DLD1 (cell line): ENCODE data around the gene SFXN4.
"Not testable (repeated sequence)": the region's sequence is repeated elsewhere in the genome, so short reads cannot be mapped to it uniquely, and the experiment has no call there.

ENCODE experiments used
- in situ Hi-C: cut with HindIII; loops from 2 replicates; pipeline ENCODE4 v1.10.0; 2017; ENCODE audit warnings: low sequenced_read_pairs

Gene SFXN4

DNA sequence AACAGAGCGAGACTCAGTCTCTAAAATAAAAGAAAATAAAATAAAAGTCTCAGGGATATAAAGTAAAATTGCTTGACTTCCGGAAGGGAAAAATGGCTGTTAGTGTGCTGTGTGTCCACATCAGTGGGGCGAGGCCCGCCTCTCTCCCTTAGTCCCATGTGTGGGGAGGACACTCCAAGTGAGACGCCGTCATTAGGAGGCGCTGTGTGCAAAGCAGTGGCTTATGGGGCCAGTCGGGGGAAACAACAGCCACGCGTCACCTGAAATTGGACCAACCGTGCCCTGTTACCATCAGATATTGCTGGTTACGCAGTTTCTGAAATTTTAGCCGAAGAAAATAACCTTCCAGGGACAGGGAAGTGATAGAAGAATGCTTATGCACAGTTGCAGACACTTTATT is 15.8 kb downstream of the SFXN4 start:
- in situ Hi-C loops: no loop called here

DNA sequence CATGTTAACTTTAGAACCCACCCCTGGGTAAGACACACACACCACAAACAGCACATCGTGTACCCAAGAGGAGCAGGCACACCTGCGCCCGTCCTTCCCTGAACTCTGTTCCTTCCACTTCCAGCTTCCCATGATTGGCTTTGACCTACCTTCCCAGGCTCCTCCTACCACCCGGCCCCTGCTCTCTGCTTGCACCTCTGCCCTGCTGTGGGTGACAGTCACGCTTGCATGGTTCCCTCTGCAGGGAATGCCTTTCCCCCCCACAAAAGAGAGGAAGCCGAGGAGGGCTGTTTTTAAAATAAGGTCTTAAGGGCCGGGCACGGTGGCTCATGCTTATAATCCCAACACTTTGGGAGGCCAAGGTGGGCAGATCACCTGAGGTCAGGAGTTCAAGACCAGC is 16.4 kb downstream of the SFXN4 start:
- in situ Hi-C loops: no loop called here

DNA sequence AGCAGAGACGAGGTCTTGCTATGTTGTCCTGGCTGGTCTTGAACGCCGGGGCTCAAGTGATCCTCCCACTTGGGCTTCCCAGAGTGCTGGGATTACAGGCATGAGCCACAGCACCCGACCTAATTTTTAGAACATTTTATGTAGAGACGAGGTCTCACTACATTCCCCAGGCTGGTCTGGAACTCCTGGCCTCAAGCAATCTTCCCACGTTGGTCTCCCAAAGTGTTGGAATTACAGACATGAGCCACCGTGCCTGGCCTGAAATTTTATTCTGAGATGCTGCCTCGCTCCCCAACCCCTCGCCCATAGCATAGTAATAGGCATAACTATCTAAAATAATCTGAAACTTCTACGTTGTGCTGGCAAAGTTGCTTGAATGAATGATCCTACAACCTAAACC is 21.9 kb downstream of the SFXN4 start:
- in situ Hi-C loops: no loop called here

DNA sequence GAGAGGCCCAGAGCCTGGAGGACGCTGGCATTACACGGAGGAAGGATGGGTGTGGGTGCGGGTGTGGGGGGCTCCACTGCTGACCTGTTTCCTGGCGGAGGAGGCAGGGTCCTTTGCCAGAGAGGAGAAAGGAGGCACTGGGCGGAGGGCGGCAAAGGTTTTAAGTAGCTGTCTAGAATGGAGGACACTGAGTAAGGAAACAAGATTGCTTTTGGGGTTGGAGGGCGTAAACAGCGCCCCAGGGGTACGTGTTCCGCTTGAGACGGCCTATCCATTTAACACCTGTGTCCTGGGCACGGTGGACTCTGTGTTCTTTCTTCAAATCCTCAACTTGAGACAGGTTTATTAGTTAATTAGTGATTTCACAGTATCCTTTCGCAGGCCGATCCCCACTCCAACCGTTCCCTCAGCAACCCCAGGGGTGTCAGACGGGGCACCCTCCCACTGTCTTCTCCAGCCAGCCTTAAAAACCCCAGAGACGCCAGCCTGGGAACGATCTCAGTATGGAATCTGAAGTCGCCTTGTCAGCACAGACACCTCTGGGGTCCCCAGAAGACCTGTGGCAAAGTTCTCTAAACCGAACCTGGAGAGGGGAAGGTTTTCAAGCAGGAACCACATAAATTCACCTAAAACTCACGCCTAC is 24.8 kb downstream of the SFXN4 start:
- in situ Hi-C loops: no loop called here

DNA sequence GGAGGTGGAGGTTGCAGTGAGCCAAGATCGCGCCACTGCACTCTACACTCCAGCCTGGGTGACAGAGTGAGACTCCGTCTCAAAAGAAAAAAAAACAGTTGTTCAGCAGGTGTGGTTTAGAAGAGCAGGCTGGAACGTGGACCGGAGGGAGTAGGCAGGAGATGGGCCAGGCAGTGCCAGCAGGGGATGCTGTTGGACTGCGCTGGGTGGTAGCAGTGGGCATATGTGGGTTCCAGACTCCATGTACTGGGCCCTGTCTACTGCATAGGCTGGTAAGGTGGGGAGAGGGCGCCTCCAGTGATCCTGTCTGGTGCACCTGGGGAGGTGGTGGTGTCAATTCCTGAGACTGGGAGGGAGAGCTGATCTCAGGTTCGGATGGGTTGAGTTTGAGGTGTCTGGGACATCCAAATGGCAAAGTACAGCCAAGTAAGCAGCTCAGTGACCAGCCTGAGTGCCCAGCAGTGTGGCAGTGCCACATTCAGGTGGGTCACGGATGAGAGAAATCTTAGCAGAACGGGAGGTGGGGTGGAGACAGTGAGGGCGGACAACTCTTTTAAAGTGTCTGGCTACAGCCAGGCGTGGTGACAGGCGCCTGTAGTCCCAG is 25.9 kb downstream of the SFXN4 start:
- in situ Hi-C loops: no loop called here

DNA sequence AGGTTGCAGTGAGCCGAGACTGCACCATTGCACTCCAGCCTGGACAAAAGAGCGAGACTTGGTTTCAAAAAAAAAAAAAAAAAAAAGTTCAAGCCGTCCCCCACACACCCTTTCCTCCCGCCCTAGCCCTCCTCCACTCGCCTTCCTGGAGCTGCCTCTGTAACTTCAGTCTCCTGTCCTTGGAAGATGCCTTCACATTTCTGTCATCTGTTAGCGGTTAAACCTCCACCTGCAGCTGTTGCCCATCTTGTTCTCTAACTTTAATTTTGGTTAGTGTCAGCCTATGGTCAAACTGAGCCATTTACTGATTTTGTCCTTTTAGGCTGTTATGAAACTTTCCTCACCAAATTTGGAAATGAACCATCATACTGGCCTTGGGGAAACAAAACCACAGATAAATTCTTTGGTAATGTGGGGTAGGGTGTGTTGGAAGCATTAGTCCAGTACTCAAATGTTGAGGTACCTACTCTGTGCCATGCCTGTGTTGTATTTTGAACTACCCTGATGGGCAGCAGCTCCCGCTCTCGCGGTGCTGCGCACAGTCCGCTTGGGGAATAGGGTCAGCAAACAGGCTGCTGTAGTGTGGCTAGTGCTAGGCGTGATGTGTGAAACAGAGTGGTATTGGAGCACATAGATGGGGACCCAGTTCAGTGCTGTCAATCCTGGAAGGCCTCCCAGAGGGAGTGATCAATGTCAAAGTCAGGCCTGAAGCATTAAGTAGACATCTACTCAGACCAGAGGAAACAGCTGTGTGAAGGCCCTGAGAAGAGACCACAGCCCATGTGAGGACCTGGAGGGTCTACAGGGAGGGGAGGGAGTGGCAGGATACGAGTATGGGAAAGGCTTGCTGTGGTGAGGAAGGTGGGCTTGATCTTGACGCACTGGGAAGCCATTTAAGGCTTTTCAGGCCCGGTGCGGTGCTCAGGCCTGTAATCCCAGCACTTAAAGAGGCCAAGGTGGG is 26.9 kb downstream of the SFXN4 start:
- in situ Hi-C loops: no loop called here

DNA sequence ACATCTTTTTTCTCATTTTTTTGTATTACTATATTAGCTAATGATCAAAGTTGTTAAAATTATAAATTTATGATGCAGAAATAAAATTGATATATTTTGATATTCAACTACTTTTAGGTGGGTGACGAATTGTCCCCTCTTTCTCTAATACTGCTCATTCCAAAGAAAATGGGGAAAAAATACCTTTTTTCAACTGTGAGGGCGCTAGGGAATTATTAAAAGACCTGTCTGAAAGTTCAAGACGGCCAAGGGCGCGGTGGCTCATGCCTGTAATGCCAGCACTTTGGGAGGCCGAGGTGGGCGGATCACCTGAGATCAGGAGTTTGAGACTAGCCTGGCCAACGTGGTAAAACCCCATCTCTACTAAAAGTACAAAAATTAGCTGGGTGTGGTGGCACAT is 27.6 kb downstream of the SFXN4 start:
- in situ Hi-C loops: not testable (repeated sequence)

DNA sequence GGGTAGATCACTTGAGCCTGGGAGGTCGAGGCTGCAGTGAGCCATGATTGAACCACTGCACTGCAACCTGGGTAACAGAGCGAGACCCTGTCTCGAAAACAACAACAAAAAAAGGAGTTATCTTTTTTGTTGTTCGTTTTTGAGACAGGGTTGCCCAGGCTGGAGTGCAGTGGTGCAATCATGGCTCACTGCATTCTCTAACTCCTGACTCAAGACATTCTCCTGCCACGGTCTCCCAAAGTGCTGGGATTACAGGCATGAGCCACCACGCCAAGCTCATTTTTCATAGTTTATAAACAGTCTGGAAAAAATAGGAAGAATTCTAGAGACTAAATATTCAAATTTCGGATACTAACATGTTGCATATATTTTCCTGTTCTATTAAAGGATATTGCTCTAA is 29.4 kb downstream of the SFXN4 start:
- in situ Hi-C loops: no loop called here

DNA sequence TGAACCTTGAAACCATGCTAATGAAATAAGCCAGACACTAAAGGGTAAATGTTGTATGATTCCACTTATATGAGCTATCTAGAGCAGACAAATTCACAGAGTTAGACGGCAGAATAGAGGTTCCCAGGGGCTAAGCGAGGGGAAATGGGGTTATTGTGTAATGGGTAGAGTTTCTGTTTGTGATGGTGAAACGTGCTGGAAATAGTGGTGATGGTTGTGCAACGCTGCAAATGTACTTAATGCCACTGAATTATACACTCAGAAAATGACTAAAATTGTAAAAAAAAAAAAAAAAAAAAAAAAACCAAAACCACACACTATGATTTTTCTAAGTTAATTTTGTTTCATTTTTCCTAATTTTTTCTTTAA is 30.0 kb downstream of the SFXN4 start:
- in situ Hi-C loops: no loop called here

DNA sequence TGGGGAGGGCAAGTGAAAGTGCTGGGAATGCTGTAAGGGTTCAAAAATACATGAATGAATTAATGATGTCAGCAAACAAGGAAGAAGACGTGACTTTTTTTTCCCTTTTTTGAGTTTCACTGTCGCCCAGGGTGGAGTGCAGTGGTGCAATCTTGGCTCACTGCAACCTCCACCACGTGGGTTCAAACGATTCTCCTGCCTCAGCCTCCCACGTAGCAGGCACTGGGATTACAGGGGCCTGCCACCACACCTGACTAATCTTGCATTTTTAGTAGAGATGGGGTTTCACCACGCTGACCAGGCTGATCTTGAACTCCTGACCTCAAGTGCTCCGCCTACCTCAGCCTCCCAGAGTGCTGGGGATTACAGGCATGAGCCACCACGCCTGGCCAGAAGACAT is 31.6 kb downstream of the SFXN4 start:
- in situ Hi-C loops: no loop called here

DNA sequence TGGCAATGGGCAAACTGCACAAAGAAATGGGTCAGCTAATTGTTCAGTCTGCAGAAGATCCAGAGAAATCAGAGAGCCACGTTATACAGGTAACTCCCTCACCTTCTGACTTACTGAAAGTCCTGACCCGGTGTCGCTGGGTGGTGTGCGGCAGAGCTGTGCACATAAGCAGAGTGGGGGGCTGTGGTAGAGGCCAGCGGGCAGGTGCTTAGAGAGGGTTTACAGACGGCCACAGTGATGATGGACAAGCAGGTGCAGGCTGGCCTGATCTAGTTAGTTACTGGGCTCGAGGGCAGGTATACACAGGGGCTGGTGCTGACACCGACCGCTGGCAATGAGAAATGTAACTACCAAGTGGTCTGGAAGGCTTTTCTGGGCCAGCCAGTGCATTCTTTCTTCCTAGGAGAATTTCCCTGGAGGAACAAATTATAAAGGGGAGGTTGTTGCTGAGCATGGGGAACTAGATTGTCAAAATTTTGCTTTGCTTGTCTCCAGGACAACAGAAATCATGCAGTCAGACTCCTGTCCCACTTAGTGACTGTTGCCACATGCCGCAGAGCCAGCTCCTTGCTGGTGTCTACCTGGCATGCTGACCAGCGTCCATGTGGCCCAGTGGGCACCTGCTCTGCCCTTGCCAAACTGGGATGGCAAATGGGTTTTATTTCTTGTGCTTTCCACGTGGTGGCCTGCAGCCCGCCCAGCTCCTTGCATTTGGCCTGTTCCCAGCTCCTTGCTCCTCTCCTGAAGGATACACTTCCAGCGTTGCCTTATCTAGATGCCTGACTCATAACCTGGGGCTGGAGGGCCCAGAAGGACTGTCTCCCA is 32.8 kb downstream of the SFXN4 start:
- in situ Hi-C loops: no loop called here

DNA sequence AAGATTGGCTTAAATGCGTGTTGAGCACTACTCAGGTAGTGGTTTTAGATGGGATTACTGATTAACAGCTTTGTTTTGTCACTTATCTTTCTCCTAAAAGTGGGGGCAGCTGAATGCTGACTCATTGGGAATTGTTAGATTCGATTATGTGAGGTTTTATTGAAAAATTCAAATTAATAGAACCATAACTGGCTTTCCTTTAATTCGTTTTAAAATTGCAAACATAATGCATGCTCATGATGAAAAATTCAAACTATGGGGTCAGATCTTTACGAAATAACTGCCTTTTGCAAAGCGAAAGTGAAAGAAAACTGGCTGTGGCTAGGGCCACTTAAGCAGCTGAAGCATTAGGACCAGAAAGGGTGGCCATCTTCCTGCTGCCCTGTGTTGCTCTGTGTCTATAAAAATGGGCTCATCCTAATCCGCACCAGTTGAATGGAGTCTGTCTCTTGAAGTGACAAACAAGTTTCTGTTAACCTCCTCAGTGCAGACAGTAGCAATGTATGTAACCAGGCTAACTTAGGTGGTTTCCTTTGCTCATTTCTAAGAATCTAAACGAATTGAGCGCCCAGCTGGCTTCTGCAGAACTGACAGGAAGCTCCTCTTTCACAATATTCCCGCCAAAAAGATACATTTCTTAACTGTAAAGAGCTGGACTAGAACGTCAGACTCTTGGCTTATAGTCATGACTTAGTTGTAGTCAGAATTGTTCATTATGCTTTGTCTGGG is 33.8 kb downstream of the SFXN4 start:
- in situ Hi-C loops: no loop called here

DNA sequence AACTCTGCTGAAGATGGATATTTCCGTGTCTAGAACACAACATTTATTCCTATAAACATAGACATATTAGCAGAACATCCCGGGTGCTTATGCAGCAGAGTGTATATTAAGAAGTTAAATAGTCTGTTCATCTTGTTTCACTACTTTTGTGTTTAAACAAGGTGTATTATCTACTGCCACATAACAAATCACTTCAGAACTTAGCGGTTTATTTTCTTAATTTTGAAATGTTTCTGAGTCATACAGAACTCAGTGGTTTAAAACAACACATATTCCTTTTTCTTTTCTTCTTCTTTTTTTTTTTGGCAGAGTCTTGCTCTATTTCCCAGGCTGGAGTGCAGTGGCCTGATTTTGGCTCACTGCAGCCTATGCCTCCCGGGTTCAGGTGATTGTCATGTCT is 35.8 kb downstream of the SFXN4 start:
- in situ Hi-C loops: no loop called here

DNA sequence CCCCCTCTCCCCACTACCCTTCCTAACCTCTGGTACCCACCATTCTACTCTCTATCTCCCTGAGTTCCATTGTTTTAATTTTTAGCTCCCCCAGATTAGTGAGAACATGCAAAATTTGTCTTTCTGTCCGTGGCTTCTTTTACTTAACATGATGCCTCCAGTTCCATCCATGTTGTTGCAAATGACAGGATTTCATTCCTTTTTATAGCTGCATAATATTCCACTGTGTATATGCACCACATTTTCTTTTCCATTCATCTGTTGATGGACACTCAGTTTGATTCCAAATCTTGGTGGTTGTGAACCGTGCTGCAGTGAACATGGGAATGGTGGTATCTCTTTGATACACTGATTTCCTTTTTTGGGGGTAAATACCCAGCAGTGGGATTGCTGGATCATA is 39.6 kb downstream of the SFXN4 start:
- in situ Hi-C loops: no loop called here

DNA sequence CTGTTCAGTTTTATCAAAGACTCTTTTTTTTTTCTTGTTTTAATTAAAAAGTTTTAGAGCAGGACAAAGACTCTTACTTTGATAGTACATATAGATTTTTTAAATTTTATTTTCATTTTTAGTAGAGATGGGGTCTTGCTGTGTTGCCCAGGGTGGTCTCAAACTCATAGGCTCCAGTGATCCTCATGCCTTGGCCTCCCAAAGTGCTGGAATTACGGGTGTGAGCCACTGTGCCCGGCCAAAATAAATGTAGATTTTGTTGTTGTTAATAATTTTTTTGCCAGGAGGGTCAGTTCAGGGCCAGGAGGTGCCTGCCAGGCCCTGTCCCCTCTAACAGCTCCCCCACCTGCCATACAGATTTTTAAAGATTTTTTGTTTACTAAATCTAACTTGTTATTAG is 44.6 kb downstream of the SFXN4 start:
- in situ Hi-C loops: no loop called here

DNA sequence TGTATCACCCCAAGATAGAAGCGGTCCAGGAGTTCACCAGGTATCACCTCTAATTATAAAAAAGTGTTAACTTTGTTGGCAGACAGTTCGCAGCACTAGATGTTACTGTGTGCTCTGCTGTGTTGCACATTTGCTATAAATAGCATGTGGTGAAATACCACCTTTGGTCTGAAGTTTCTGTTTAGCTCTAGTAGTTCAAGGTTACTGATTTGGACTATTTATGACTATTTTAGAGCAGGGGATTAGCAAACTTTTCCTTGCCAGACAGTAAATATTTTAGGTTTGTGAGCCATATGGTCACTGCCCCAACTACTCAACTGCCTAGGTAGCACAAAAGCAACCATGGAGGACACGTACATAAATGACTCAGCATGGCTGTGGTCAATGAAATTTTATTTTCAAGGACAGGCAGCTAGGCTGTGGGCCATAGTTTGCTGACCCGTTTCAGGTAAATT is 45.1 kb downstream of the SFXN4 start:
- in situ Hi-C loops: no loop called here

DNA sequence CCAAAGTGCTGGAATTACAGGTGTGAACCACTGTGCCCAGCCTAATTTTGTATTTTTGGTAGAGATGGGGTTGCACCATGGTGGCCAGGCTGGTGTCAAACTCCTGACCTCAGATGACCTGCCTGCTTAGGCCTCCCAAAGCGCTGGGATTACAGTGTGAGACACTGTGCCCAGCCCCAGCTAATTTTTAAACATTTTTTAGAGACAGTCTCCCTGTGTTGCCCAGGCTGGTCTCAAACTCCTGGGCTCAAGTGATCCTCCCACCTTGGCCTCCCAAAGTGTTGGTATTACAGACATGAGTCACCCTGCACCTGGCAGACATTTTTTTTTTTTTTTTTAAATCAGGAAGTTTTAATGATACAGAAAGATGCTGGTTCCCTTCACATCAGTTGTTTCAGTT is 46.1 kb downstream of the SFXN4 start:
- in situ Hi-C loops: no loop called here

DNA sequence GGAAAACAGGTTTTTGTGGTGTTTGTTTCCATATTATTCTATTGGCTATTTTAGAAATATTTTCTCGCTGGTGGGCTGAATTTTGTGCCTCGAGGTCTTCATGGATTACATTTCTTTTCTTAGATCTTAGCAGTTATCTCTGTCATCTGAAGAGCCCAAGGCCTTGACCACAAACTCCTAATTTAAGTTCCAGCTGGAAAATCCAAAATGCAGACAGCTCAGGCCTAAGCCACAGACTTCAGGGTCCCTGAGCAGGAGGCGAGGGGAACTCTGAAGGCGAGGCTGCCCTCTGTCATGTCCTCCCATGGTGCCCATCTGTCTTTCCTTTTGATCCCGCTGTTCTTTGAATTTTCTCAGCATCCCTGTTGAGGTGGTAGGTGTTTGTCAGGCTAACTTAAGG is 47.3 kb downstream of the SFXN4 start:
- in situ Hi-C loops: no loop called here

DNA sequence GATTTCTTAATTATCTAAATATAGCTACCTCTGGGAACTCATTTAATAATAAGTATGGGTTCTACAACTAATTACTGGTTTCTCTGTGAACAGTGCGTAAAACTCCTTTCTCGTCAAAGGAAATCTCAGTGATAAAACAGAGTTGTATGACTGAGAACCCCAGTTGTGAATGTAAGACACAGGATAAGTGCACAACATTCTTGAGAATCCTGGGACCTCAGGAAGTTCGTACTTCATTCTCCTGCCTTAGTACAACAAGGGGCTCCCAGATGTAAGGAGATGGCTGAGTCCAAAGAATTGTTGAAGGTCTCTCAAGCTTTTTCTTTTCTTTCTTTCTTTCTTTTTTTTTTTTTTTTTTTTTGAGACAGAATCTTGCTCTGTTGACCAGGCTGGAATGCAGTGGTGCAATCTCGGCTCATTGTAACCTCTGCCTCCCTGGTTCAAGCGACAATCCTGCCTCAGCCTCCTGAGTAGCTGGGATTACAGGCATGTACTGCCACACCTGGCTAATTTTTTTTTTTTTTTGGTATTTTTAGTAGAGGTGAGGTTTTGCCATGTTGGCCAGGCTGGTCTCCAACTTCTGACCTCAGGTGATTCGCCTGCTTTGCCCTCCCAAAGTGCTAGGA is 49.1 kb downstream of the SFXN4 start:
- in situ Hi-C loops: no loop called here

DNA sequence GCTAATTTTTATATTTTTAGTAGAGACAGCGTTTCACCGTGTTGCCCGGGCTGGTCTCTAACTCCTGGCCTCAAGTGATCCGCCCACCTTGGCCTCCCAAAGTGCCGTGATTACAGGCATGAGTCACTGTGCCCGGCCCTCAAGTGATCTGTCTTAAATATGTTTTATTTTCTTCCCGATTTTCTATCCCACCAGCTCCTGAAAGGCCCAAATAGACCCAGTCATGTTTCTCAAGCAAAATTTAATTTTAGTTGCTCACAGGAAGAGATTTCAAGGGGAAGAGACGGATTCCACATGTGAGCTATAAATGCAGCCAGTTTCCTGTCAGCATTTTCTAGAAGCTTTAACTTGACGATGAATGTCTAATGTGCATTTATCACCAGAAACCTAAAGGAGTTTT is 49.6 kb downstream of the SFXN4 start:
- in situ Hi-C loops: no loop called here
